Activated naive CD4-positive, alpha-beta T cell (primary cell): ENCODE data around the gene SYPL1.

Source experiments
- DNase-seq, 4 experiments: peaks; one replicate each; lab custom pipeline; 2025; lab: John Stamatoyannopoulos, UW

Gene SYPL1

DNA sequence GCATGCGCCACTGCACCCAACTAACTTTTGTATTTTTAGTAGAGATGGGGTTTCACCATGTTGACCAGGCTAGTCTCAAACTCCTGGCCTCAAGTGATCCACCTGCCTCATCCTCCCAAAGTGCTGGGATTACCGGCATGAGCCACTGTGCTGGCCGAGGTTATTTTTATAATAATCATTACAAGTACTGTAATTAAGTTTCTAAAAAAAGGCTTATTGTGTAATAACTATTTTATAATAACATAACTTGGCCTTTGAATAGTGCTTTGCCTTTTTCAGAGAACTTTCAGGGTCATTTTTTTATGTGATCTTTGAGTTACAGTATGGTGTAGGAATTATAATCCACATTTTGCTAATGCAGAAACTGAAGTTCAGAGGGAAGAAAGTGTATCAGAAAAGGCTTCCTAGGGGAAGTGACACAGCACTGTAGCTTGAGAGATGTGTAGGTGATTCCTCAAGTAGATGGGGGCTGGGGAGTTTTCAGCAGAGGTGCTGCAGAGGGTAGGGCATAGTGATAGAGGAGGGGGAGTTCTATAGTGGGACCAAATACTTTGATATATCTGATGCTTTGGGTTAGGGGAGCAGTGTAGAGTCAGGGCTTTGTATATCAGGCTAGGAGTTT, 9.2 kb upstream of the SYPL1 start:
- no peak for DNase-seq

DNA sequence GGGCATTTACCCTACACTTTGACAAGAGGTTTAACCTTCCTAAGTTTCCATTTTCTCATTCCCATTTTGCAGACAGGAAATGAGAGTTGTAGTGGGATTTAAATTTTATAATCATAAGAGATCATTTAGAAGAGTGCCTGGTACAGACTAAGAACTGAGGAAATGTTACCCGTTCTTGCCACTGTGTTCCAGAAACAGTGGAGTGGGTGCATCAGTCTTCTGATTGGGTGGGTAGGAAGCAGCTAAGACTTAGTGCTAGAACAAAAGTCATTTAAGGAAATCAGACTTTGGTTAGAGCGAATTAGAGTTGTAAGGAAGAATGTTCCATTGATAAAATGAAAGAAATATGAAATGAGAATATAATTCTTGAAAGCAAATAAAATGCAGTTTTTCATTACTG, 8.4 kb upstream of the SYPL1 start:
- no peak for DNase-seq

DNA sequence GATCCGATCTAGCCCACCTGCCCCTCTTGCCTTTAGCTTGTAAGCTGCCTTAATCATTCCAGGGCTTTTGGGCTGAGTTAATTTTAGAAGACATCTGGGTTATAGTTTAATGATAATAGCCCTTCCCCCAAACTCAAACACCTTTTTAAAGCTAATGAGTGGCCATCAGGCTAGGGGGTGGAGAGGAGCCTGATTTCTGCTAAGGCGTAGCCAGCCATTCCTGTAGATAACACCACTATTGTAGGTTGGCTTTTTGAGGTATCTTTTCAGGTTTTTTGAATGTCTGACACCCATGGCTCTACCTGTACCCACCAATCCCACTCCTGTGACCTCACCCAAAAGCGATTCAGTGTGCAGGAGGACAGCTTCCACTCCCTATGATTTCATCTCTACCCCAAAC, 7.6 kb upstream of the SYPL1 start:
- DNase-seq, result no peak

DNA sequence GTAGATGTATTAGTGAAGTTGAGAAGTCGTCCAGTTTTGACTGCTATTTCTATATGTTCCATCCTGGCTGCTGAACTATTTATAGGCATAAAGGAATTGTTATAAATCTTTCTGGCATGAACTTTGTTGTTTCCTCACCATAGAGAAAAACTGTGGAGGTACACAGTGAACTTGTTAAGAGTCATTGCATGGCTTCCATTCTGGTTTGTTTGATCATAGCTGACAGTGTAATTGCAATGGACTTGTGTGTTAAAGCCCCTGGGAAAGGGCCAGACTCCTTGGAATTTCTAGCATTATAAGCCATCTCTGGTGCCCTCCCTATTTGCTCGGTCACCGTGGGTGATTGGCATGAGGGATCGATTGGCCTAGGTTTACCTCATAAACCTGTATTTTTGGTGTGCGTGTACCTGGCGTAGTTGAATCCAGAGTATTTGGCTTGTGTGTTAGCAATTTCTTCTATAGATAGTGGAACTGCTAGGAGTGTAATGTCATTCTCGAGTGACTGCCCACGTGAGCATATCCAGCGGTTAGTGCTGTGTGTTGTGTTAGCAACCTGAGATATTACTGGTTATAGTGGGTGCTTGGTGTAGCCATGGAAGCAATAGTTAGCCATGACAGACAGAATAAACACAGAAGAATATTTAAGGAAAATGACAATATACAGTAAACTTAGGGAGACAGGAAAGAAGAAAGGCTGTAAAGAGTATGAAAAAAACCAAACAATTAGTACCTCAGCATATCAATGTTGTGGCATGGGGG, 5.9 kb upstream of the SYPL1 start:
- no peak for DNase-seq

DNA sequence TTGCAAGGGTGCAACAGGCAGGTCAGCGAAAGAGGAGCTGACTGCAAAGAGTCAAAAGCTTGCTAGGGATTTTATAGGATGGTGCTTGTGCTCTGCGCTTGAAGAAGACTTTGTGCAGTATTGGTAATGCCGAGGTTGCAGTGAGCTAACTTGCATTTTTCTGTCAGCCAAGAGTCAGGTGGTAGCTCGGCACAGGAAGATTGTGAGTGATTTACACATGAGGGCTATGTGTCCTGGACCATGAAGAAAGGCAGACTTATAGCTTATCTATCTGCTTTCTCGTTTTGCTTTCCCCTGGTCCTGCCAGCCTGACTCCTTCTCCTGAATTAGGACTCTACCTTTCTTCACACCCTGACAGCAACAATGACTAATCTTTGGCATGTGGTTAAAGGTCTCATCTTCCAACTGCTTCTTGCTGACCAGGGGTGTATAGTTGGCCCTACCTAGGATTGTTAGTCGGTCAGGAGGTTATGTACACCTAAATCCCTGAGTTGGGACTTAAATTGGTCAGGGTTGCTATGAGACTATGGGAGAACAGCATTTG, 4.1 kb upstream of the SYPL1 start:
- DNase-seq, result no peak

DNA sequence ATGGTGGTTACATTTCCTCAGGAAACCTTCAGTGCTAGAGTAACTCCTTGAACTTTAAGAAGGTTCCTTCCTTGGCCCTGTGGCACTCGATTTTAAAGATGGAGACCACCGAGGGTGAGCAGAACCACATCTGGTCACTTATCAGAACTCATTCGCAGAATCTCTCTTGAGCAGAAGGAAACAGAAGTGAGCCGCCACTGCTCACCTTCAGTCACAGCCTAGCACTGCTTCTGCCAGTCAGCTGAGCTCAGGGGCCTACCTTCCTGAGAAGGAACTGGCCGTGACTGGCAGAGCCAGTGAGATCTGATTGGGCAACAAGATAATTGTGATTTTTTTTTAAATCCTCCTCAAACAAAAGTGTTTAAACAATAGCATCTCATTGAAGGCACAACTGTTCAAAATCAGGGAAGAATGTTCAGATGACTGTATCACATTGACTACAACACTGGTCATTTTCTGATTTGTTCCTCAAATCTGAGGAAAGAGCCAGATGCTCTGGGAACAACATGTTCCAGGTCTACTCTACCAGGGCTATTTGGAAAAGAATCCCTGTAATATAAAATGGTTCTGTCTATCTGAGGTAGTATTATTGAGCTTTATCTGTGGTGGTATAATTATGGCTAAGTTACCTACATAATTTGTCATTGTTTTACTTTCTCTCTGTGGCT, 2.7 kb upstream of the SYPL1 start:
- DNase-seq, result peak in 1 of 4 experiments; percentile 30

DNA sequence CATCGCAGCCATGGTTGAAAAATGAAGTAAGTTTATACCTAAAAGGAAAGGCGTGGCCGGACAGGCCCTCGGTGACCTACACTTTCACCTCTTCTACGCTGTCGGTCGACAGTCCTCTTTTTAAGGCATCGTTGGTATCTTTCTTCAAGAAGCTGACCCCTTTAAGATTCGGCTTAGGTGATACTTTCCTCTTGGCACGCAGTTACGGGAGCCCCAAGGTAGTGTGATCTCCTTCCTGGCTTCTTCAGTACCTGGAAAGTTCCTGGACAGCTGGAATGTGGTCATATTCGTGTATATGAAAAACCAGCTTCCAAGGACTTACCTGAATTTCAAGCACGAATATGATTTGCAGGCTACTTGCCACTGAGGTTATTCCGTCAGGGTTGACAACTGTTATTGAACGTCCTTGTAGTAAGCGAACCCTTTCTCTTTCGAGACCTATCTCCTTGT, 885 bp upstream of the SYPL1 start:
- no peak for DNase-seq

DNA sequence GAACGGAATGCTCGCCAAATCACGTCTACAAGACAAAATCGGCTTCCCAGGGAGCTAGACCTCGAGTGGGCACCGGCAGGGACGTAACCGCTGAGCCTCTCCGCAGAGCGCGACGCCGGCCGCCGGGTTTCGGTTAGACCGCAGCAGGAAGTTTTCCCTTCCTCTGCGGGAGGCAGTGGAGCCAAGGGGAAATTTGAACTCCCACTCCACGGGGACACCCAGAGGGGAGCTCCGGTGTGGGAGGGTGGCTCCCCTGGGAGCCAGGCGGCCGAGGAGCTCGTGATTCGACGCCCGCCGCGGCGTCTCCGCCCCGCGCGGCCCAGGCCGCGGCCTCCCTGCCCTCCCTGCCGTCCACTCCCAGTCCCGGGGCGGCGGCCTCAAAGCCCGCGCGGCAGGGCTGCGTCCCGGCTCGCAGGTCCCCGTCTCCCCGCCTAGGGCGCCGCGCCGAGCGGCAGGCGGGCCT, 426 bp downstream of the SYPL1 start:
- DNase-seq, result peak in 1 of 4 experiments; percentile 29

DNA sequence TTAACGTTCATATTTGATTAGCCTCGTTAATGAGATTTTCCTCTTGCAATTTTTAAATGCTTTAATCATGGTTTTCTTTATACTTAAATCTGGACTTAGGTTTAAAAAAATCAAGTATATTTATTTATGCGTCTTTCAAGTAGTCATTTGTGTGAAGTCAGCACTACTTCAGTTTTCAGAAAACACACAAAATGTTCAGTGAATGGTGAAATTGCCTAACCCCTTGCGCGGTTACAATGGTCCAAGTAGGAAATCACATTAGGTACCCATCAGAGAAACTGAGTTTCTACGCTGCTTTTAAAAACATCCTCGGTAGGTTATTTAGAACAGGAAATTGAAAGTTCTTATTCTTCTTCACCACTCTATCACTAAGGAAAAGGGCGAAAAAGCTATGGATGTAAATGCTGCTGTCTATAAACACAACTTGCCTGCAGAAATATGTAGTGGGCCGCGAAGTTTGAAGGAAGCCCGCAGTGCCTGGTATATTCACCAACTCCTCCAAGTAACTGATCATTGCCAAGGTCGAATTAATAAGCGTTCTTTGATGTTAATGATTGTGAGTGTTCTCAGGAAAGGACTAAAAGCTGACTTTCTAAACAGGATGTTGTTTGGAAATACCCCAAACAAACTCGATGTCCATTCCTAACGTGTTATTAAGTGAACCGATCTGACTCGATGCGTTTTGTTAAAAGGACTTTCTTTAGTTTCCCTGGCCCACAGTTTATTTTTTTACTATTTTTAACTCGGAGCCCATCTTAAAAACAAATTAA, 1.0 kb downstream of the SYPL1 start:
- DNase-seq, result no peak

DNA sequence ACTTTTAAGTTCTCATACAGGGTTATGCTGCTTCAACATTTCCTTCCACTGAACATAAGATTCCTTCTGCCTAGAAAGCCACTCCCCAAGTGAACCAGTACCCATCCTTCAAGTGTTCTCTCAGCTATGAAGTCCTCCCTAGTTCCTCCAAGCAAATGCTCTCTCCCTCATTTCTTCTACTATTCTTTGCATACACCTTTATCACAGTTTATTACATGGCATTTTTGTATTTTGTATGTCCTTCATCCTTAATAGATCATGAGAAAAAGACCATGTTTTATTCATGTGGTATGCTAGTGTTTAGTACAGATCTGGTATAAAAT, 1.9 kb downstream of the SYPL1 start:
- no peak for DNase-seq

DNA sequence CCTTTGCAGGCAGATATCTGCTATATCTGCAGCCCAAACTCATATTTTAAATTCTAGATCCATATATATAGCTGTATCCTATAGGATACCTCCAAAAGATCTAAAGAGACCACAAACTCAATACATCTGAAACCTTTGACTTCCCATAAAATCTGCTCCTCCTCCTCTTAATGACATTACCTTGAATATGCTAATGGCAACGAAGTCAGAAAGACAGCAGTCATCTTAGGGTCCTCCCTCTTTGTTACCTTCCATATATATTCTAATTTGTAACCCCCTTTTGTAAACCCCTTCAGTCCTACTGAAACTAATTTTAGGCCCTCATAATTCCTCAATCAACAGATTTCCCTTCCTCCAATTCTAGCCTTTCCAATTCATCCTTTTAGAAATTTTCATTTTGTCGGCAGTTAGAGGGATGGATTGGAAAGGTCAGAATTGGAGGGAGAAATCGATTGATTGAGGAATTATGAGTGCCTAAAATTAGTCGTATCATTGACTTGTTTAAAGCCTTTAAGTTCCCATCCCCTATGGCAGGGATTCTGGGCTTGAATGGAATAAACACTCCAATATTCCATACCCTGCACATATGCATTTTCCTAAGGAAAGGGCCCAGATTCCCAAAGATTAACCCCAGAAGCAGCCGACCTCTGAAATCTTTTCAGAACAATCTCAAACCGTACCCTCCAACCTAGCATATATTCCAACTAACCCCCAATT, 2.4 kb downstream of the SYPL1 start:
- no peak for DNase-seq

DNA sequence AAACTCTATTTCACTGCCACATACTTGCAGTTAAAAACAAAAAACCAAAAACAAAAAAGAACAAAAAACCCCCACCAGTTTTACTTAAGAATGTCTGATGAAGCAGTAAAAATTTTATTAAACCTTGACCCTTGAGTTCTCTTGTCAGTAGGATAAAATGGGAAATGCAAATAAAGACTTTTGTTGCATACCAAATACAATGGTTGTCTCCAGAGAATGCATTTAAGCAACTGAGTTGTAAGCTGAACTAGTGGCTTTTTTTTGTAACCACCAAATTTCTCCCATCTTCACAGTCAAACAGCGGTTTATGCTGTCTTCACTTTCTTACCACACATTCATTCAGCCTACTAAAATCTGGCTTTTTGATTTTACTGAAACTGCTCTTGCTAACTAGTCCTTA, 3.1 kb downstream of the SYPL1 start:
- no peak for DNase-seq

DNA sequence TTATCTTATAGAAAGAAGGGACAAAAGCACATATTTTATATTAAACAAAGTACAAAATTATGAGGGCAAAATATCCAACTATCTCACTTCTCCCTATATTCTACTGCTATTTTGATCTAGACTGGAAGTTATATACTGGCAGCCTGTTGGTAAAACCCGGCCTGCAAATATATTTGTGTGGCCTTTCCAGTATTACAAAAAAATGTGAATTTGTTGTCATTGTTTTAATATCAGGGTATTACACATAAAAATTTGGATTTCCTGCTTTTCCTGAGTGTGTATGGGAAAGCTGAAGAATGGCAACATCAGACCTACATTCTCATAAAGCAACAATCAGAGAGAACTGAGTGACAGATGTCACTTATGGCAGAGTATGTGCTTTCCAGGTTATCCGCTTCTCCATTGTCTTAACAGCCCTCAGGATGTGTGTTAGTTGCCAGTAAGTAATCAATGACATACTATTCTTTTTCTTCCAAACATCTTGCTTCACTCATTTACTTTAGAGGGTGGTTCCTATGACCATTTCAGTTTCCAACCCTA, 7.3 kb downstream of the SYPL1 start:
- no peak for DNase-seq

DNA sequence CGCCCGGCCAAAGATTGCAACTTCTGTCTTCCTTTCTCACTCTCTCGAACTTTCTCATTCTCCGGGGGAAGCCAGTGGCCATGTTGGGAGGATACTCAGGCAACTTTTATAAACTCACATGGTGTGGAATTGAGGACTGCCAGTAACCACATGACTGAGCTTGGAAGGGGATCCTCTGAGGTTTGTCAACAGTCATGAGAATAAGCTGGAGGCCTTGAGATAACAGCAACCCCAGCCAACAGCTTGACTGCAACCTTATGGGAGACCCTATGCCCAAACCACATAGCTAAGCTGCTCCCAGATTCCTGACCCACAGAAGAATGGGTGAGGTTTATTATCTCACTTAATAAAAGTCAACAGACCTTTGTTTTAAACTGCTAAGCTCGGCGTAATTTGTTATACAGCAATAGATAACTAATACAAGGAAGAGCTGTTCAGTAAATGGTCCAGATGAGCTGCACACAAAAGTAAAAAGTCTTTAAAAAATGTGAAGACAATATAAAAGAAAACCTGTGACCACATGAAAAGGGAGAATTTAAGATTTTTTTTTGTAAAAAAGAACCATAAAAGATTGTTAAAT, 9.6 kb downstream of the SYPL1 start:
- no peak for DNase-seq

DNA sequence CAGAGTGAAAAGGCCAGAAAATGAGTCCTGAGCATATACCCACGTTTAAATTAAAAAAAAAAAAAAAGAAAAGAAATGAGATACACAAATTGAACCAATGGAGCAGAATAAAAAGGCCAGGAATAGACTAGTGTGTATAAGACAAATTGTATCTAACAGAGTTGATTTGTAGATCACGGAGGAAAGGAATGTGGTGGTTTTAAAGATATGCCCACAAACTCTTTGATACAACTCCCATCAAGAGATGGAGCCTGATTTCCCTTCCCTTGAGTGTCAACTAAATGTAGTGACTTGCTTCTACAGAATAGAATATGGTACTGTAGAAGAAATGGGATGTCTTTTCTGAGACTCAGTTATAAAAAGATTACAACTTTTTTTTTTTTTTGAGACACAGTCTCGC, 10.4 kb downstream of the SYPL1 start:
- DNase-seq, result no peak

DNA sequence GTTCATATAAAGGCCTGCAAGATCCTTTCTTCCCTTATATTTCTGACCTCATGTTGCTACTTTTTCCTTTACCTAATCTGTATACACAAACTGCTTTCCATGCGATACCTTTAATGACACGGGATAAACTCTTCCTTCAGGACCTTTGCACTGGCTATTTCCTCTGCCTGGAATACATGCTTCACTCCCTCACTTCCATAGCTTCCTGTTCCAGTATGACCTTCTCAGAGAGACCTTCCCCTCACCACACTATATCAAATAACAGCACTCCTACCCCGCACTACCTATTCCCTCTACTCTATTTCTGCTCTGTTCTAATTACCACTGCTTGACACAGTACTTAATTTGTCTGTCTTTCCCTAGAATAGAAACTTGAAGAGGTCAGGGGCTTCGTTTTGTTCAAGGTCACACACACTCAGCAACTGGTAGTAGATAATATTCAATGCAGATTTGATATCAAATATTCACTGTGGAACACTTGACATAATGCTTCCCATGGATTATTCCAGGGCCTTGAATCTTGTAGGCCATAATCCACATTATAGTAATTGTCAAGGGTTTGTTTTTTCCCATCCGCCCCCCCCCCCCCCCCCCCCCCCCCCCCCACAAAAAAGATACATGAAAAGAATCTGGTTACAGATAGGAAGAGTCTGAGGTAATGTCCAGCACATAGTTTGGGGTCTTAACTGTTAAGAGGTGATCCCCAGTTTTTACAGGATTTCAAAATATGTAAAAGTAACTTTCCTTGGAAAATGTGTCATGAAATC, 11.1 kb downstream of the SYPL1 start:
- no peak for DNase-seq

DNA sequence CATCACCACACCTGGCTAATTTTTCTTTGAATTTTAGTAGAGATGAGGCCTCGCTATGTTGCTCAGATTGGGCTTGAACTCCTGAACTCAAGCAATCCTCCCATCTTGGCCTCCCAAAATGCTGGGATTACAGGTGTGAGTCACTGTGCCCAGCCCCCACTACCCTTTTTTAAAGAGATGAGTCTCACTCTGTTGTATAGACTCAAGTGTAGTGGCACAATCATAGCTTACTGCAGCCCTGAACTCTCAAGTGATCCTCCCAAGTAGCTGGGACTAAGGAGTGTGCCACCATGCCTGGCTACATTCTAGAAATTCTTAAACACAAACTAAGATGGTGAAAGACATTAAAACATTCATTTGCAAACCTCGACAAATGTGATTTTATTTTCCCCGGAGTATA, 12.6 kb downstream of the SYPL1 start:
- DNase-seq, result no peak

DNA sequence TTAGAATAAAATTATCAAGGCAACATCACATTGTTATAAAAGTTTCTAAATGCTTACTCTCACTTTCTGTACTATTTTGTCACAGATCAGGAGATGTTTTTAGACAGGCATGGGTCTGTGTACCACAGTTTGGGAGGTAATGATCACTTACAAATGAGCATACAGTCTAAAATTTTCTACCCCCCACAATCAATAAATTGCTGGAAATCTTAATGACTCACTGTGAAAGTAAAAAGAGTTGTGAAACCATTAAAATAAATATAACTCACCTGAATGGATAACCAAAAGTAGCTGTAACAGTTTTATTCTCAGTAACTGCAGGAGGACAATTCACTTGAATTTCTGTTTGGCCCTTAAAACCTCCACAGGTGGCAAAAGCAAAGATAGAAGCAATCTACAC, 13.2 kb downstream of the SYPL1 start:
- DNase-seq, result no peak

DNA sequence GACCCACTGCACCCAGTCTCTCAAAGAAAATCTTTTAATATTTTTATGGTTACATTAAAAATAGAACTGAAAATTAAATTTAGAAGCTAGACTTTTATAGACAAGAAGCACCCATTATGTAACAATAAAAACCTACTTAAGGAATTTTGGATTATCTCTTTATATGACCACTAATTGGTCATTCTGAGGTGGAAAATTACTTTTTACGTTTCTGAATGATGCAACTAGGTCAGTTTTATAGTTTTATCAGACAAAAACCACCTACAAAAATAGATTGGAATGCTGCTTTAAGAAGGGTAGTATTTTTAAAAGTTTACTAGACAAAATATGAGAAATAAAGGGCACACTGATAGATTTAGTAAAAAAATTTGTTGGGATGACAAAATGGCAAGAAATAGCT, 16.5 kb downstream of the SYPL1 start:
- no peak for DNase-seq

DNA sequence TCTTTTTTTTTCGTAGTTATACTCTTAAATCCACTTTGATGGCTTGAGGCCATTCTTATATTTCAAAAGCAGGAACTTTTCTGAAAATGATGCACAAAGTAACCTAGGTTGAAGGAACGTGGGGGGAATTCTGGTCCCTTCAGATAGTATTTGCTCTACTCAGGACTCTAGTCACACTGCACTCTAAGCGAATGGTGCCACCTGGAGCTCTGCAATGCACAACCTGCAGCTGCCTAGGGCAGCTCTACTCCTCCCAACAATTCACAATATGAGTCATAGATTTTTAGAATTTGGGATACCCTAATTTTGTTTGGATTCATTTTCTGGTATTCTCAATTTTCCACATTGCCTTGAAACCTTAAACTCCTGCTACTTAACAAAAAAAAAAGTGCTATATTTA, 17.3 kb downstream of the SYPL1 start:
- DNase-seq, result no peak
